Adipocyte (in vitro differentiated cells): Measurements from ENCODE around the gene IFFO2.
"Not testable (repeated sequence)": the region's sequence is repeated elsewhere in the genome, so short reads cannot be mapped to it uniquely, and the experiment has no call there.

Experiments used
- DNase-seq: peaks from one replicate; pipeline ENCODE4 v3.0.0-alpha.2; 2015; ENCODE audit warnings: low read depth
- H3K27me3 ChIP-seq: replicated peaks from 2 replicates; pipeline ENCODE4 v1.7.0; 2013; ENCODE audit warnings: mild to moderate bottlenecking, low read length, moderate library complexity; ENCODE audit not compliant: control insufficient read depth, insufficient read depth
- H3K36me3 ChIP-seq: 2 replicates; pipeline ENCODE4 v1.7.0; 2013; ENCODE audit warnings: low read length, mild to moderate bottlenecking, moderate library complexity; ENCODE audit not compliant: control insufficient read depth, insufficient read depth, severe bottlenecking
- H3K4me1 ChIP-seq: 2 replicates; pipeline ENCODE4 v1.7.0; 2013; ENCODE audit warnings: mild to moderate bottlenecking, low read length, moderate library complexity; ENCODE audit not compliant: control insufficient read depth, insufficient read depth
- H3K4me3 ChIP-seq: 2 replicates; pipeline ENCODE4 v1.7.0; 2013; ENCODE audit warnings: mild to moderate bottlenecking, low read length, moderate library complexity
- H3K9ac ChIP-seq: 2 replicates; pipeline ENCODE4 v1.7.0; 2013; ENCODE audit warnings: mild to moderate bottlenecking, low read length, moderate library complexity
- H3K9me3 ChIP-seq: 2 replicates; pipeline ENCODE4 v1.7.0; 2013; ENCODE audit warnings: mild to moderate bottlenecking, low read length, moderate library complexity; ENCODE audit not compliant: control insufficient read depth

Gene IFFO2

GRCh38 chr1:18875796-18876128, 80.7 kb downstream of the IFFO2 start:
- Histone ChIP-seq H3K36me3 (peaks cover 18% of the 10 kb centered on the region), H3K27me3 (no peaks in the 10 kb centered on the region), H3K4me1 (no peaks in the 10 kb centered on the region), H3K9ac (no peak overlapping the region), H3K9me3 (no peaks in the 10 kb centered on the region), H3K4me3 (no peak overlapping the region)
- DNase-seq, result no peak

GRCh38 chr1:18875107-18875795, 81.2 kb downstream of the IFFO2 start:
- peak; percentile 83 for DNase-seq
- Histone ChIP-seq H3K4me1 (no peaks in the 10 kb centered on the region), H3K9ac (no peak overlapping the region), H3K36me3 (peaks cover 18% of the 10 kb centered on the region), H3K4me3 (no peak overlapping the region), H3K27me3 (no peaks in the 10 kb centered on the region), H3K9me3 (no peaks in the 10 kb centered on the region)

DNA sequence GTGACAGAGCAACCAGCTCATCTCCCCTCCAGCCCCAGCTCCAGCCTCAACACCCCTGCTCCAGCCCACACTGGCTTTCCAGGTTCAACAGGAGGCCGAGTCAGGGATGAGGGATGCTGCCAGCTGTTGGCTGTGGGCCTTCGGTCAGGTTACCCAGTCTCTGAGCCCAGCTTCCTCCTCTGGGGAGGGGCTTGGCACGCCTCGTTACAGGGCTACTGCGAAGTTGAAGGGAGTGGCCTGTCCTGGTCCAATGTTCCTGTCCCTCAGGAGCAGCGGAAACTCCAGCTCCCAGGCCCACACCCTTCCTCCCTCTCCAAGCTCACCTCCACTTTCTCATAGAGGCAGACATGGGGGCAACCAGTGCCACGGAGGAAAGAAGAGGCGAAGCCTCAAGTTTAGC, 81.9 kb downstream of the IFFO2 start:
- peaks cover 18% of the 10 kb centered on the region for H3K36me3 ChIP-seq
- no peaks in the 10 kb centered on the region for H3K9me3 ChIP-seq
- H3K4me3 ChIP-seq, result no peak overlapping the region
- no peak for DNase-seq
- H3K27me3 ChIP-seq, result no peaks in the 10 kb centered on the region
- H3K4me1 ChIP-seq, result no peaks in the 10 kb centered on the region
- no peak overlapping the region for H3K9ac ChIP-seq

DNA sequence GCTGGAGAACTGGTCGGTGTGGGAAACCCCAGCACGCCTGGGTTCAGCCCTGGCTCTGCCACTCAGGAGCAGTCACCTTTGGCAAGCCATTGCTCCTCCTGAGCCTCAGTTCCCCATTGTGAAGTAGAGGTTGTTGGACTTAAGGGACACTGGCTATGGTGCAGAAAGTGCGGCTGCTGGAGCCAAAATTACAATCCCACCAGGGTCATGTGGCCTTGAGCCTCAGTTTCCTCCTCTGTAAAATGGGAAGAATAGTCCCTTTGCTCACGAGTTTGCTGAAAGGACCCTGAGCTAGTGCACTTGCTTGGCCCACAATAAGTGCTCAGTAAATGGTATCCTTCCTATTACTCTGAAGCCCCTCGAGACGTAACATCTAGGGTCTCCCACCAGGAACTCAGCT, 82.4 kb downstream of the IFFO2 start:
- peaks cover 18% of the 10 kb centered on the region for H3K36me3 ChIP-seq
- no peak for DNase-seq
- H3K9ac ChIP-seq, result no peak overlapping the region
- no peak overlapping the region for H3K4me3 ChIP-seq
- H3K9me3 ChIP-seq, result no peaks in the 10 kb centered on the region
- H3K4me1 ChIP-seq, result no peaks in the 10 kb centered on the region
- no peaks in the 10 kb centered on the region for H3K27me3 ChIP-seq

GRCh38 chr1:18872071-18872611, 84.3 kb downstream of the IFFO2 start:
- Histone ChIP-seq H3K4me1 (no peaks in the 10 kb centered on the region), H3K9ac (no peak overlapping the region), H3K4me3 (no peak overlapping the region), H3K27me3 (peaks cover 3% of the 10 kb centered on the region), H3K36me3 (peaks cover 18% of the 10 kb centered on the region), H3K9me3 (no peaks in the 10 kb centered on the region)
- DNase-seq, result no peak

DNA sequence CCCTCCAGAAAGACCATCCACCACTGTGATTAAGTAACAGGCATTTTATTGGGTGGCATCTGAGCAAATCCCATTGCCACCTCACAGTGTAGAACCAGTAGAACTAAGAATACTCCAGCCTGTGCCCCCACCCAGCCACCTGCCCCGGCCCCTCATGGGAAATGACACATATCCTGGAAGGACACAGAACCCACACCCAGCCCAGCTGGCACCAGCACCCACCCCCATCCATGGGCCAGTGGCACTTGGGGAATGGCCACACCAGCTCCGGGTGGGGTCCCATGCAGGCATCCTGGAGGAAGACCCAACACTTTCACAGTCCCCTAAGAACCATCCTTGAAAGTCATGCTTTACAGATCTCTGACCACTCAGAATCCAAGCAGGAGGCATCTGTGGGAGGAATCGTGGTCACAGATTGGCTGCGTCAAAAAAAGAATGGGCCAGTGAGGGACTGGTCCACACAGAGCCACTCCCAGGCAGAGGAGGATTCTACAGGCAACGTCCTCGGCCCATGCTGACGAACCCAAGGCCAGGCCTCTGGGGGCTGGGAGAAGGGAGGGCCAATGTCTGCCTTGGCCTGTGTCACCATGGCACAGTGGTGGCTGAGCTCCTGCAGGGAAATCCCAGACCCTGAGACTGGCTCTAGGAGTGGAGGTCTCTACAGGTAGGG, 84.9 kb downstream of the IFFO2 start:
- H3K9me3 ChIP-seq, result no peaks in the 10 kb centered on the region
- peaks cover 9% of the 10 kb centered on the region for H3K27me3 ChIP-seq
- H3K9ac ChIP-seq, result no peak overlapping the region
- peaks cover 14% of the 10 kb centered on the region for H3K36me3 ChIP-seq
- DNase-seq, result no peak
- H3K4me3 ChIP-seq, result no peak overlapping the region
- no peaks in the 10 kb centered on the region for H3K4me1 ChIP-seq

GRCh38 chr1:18870957-18871356, 85.5 kb downstream of the IFFO2 start:
- Histone ChIP-seq H3K9ac (no peak overlapping the region), H3K9me3 (no peaks in the 10 kb centered on the region), H3K36me3 (peaks cover 13% of the 10 kb centered on the region), H3K4me3 (no peak overlapping the region), H3K27me3 (peaks cover 11% of the 10 kb centered on the region), H3K4me1 (no peaks in the 10 kb centered on the region)
- DNase-seq, result no peak

- not testable (repeated sequence) for DNase-seq, H3K9me3 ChIP-seq, H3K4me3 ChIP-seq, H3K4me1 ChIP-seq, H3K9ac ChIP-seq
- peaks cover 14% of the 10 kb centered on the region for H3K27me3 ChIP-seq
- peaks cover 13% of the 10 kb centered on the region for H3K36me3 ChIP-seq
Measured at GRCh38 chr1:18870595-18870865, 85.9 kb downstream of the IFFO2 start.

GRCh38 chr1:18869847-18870594, 86.5 kb downstream of the IFFO2 start:
- Histone ChIP-seq H3K4me3 (no peak overlapping the region), H3K27me3 (peaks cover 19% of the 10 kb centered on the region), H3K9ac (no peak overlapping the region), H3K4me1 (no peaks in the 10 kb centered on the region), H3K9me3 (no peaks in the 10 kb centered on the region), H3K36me3 (peaks cover 13% of the 10 kb centered on the region)
- DNase-seq, result no peak

GRCh38 chr1:18868801-18869424, 87.6 kb downstream of the IFFO2 start:
- no peak for DNase-seq
- peaks cover 13% of the 10 kb centered on the region for H3K36me3 ChIP-seq
- H3K27me3 ChIP-seq, result peaks cover 21% of the 10 kb centered on the region
- no peak overlapping the region for H3K9ac ChIP-seq
- no peak overlapping the region for H3K4me3 ChIP-seq
- no peaks in the 10 kb centered on the region for H3K4me1 ChIP-seq
- H3K9me3 ChIP-seq, result no peaks in the 10 kb centered on the region

GRCh38 chr1:18868354-18868753, 88.1 kb downstream of the IFFO2 start:
- Histone ChIP-seq H3K4me1 (no peaks in the 10 kb centered on the region), H3K9ac (no peak overlapping the region), H3K9me3 (no peaks in the 10 kb centered on the region), H3K36me3 (peaks cover 9% of the 10 kb centered on the region), H3K27me3 (peaks cover 21% of the 10 kb centered on the region), H3K4me3 (no peak overlapping the region)
- DNase-seq, result no peak
